HG03159 (cell line): Measurements from ENCODE around the gene HPCAL4.

ENCODE experiments used
- ATAC-seq: cut with Tn5 transposase; IDR thresholded peaks from one replicate; pipeline ENCODE4 v1.9.1; 2021; ENCODE audit warnings: mild to moderate bottlenecking, moderate library complexity; ENCODE audit not compliant: unreplicated experiment

Gene HPCAL4

GRCh38 chr1:39704757-39705156, 13.5 kb upstream of the HPCAL4 start:
- ATAC-seq, result no peak

- ATAC-seq, result no peak
These were observed 9.8 kb upstream of the HPCAL4 start for GRCh38 chr1:39701049-39701439.

- no peak for ATAC-seq
These were observed 9.1 kb upstream of the HPCAL4 start for GRCh38 chr1:39700348-39700747.

GRCh38 chr1:39699419-39699818, 8.2 kb upstream of the HPCAL4 start:
- ATAC-seq, result no peak

GRCh38 chr1:39698568-39698967, 7.3 kb upstream of the HPCAL4 start:
- ATAC-seq, result no peak

GRCh38 chr1:39696448-39696847, 5.2 kb upstream of the HPCAL4 start:
- no peak for ATAC-seq

- no peak for ATAC-seq
These were observed 3.8 kb upstream of the HPCAL4 start for GRCh38 chr1:39695016-39695415.

- ATAC-seq, result no peak
These were observed 2.8 kb upstream of the HPCAL4 start for GRCh38 chr1:39694026-39694425.

GRCh38 chr1:39692152-39693074, 1.2 kb upstream of the HPCAL4 start:
- ATAC-seq, result no peak

- no peak for ATAC-seq
These were observed 345 bp downstream of the HPCAL4 start for GRCh38 chr1:39690794-39691382.

GRCh38 chr1:39690225-39690624, 1.0 kb downstream of the HPCAL4 start:
- ATAC-seq, result no peak

GRCh38 chr1:39689635-39690034, 1.6 kb downstream of the HPCAL4 start:
- no peak for ATAC-seq

- ATAC-seq, result no peak
These were observed 2.0 kb downstream of the HPCAL4 start for GRCh38 chr1:39689214-39689613.

GRCh38 chr1:39688706-39689105, 2.5 kb downstream of the HPCAL4 start:
- ATAC-seq, result no peak

GRCh38 chr1:39687243-39687642, 4.0 kb downstream of the HPCAL4 start:
- no peak for ATAC-seq

- ATAC-seq, result no peak
These were observed 6.2 kb downstream of the HPCAL4 start for GRCh38 chr1:39685071-39685470.

- no peak for ATAC-seq
These were observed 6.9 kb downstream of the HPCAL4 start for GRCh38 chr1:39684313-39684664.

- ATAC-seq, result no peak
These were observed 7.5 kb downstream of the HPCAL4 start for GRCh38 chr1:39683591-39684312.

- no peak for ATAC-seq
These were observed 9.2 kb downstream of the HPCAL4 start for GRCh38 chr1:39681999-39682398.

GRCh38 chr1:39681294-39681693, 9.9 kb downstream of the HPCAL4 start:
- ATAC-seq, result no peak

GRCh38 chr1:39680751-39681150, 10.5 kb downstream of the HPCAL4 start:
- ATAC-seq, result no peak

GRCh38 chr1:39679821-39680220, 11.4 kb downstream of the HPCAL4 start:
- no peak for ATAC-seq
